H9 (cell line): ENCODE data around the gene IQCM. TPM values are rescaled to one million over a fixed set of nuclear protein-coding genes. Genes with fewer than 3 reads are reported as not detected.

Source experiments
- DNase-seq: peaks from one replicate; pipeline ENCODE4 v3.0.0-alpha.2; 2017
- H2AFZ ChIP-seq: one replicate; pipeline ENCODE4 v1.6.1; 2013; ENCODE audit warnings: mild to moderate bottlenecking, low read length, control low read depth, moderate library complexity
- H2AK5ac ChIP-seq: 2 replicates; pipeline ENCODE4 v1.6.1; 2013; ENCODE audit warnings: low read length, control low read depth, mixed read lengths; ENCODE audit not compliant: insufficient read length
- H2BK120ac ChIP-seq: one replicate; pipeline ENCODE4 v1.6.1; 2013; ENCODE audit warnings: low read depth, mild to moderate bottlenecking, low read length, control low read depth, inconsistent platforms; ENCODE audit not compliant: poor library complexity, severe bottlenecking
- H2BK12ac ChIP-seq: 2 replicates; pipeline ENCODE4 v1.6.1; 2013; ENCODE audit warnings: low read length, control low read depth, mixed read lengths, low read depth; ENCODE audit not compliant: insufficient read length
- H2BK15ac ChIP-seq: 2 replicates; pipeline ENCODE4 v1.6.1; 2013; ENCODE audit warnings: low read depth, low read length, control low read depth
- H2BK20ac ChIP-seq: one replicate; pipeline ENCODE4 v1.6.1; 2013; ENCODE audit warnings: low read depth, mild to moderate bottlenecking, low read length, control low read depth, inconsistent platforms; ENCODE audit not compliant: poor library complexity, severe bottlenecking
- H2BK5ac ChIP-seq: 2 replicates; pipeline ENCODE4 v1.6.1; 2013; ENCODE audit warnings: low read length, control low read depth, mixed read lengths; ENCODE audit not compliant: insufficient read length
- H3K14ac ChIP-seq: 2 replicates; pipeline ENCODE4 v1.6.1; 2013; ENCODE audit warnings: low read length, control low read depth; ENCODE audit not compliant: insufficient read depth
- H3K18ac ChIP-seq: 2 replicates; pipeline ENCODE4 v1.6.1; 2013; ENCODE audit warnings: low read depth, mild to moderate bottlenecking, mixed read lengths, low read length, control low read depth; ENCODE audit not compliant: insufficient read length
- H3K23ac ChIP-seq: 2 replicates; pipeline ENCODE4 v1.6.1; 2013; ENCODE audit warnings: low read length, control low read depth, mixed read lengths, low read depth; ENCODE audit not compliant: insufficient read length
- H3K23me2 ChIP-seq: 2 replicates; pipeline ENCODE4 v1.6.1; 2013; ENCODE audit warnings: low read depth, mild to moderate bottlenecking, mixed read lengths, low read length, control low read depth; ENCODE audit not compliant: insufficient read length, poor library complexity, severe bottlenecking
- H3K27ac ChIP-seq: 2 replicates; pipeline ENCODE4 v1.5.1; 2013; ENCODE audit warnings: low read length, control low read depth, mixed read lengths, low read depth; ENCODE audit not compliant: insufficient read length
- H3K27me3 ChIP-seq: 2 replicates; pipeline ENCODE4 v1.6.1; 2013; ENCODE audit warnings: low read length, control low read depth, inconsistent platforms; ENCODE audit not compliant: insufficient read depth
- H3K4ac ChIP-seq: 2 replicates; pipeline ENCODE4 v1.6.1; 2013; ENCODE audit warnings: low read depth, mild to moderate bottlenecking, control low read depth, inconsistent platforms, low read length, moderate library complexity
- H3K4me1 ChIP-seq: 2 replicates; pipeline ENCODE4 v1.6.1; 2013; ENCODE audit warnings: low read length, control low read depth, inconsistent platforms; ENCODE audit not compliant: insufficient read depth
- H3K4me2 ChIP-seq: 2 replicates; pipeline ENCODE4 v1.6.1; 2013; ENCODE audit warnings: low read length, control low read depth, mixed read lengths; ENCODE audit not compliant: insufficient read length, insufficient read depth
- H3K56ac ChIP-seq: 2 replicates; pipeline ENCODE4 v1.6.1; 2013; ENCODE audit warnings: low read depth, mild to moderate bottlenecking, mixed read lengths, low read length, control low read depth; ENCODE audit not compliant: insufficient read length
- H3K79me1 ChIP-seq: 2 replicates; pipeline ENCODE4 v1.6.1; 2013; ENCODE audit warnings: low read depth, mild to moderate bottlenecking, moderate library complexity, low read length, control low read depth, inconsistent platforms; ENCODE audit not compliant: insufficient read depth, poor library complexity, severe bottlenecking
- H3K79me2 ChIP-seq: 2 replicates; pipeline ENCODE4 v1.6.1; 2013; ENCODE audit warnings: low read length, control low read depth, inconsistent platforms; ENCODE audit not compliant: insufficient read depth
- H3K9ac ChIP-seq: 2 replicates; pipeline ENCODE4 v1.6.1; 2013; ENCODE audit warnings: low read length, control low read depth, mixed read lengths; ENCODE audit not compliant: insufficient read length; ENCODE audit errors: extremely low read depth
- H3K9me3 ChIP-seq: one replicate; pipeline ENCODE4 v1.6.1; 2013; ENCODE audit warnings: low read depth, low read length, inconsistent platforms; ENCODE audit not compliant: control insufficient read depth
- H3T11ph ChIP-seq: one replicate; pipeline ENCODE4 v1.6.1; 2013; ENCODE audit warnings: mild to moderate bottlenecking, low read length, control low read depth, inconsistent platforms
- H4K20me1 ChIP-seq: one replicate; pipeline ENCODE4 v1.6.1; 2013; ENCODE audit not compliant: control insufficient read depth, insufficient read length, insufficient read depth
- H4K5ac ChIP-seq: 2 replicates; pipeline ENCODE4 v1.6.1; 2013; ENCODE audit warnings: low read depth, mild to moderate bottlenecking, mixed read lengths, low read length, control low read depth; ENCODE audit not compliant: insufficient read length
- H4K8ac ChIP-seq: replicated peaks from 2 replicates; pipeline ENCODE4 v1.6.1; 2013; ENCODE audit warnings: low read length, control low read depth, mixed read lengths, low read depth; ENCODE audit not compliant: insufficient read length
- H4K91ac ChIP-seq: 2 replicates; pipeline ENCODE4 v1.6.1; 2013; ENCODE audit warnings: low read depth, mild to moderate bottlenecking, moderate library complexity, mixed read lengths, low read length, control low read depth; ENCODE audit not compliant: insufficient read length
- H3K27ac Mint-ChIP-seq, 3 experiments: 2 replicates in 2 of 3; 3 replicates in 1 of 3; pipeline ENCODE4 v1.8.0; 2020 to 2021; ENCODE audit warnings: mixed read lengths in 3 of 3, mild to moderate bottlenecking in 1 of 3, moderate library complexity in 1 of 3
- H3K27me3 Mint-ChIP-seq: 2 replicates; pipeline ENCODE4 v1.8.0; 2021; ENCODE audit warnings: low read depth, mild to moderate bottlenecking, moderate library complexity, mixed read lengths
- H3K36me3 Mint-ChIP-seq, 3 experiments: 2 replicates in 2 of 3; 3 replicates in 1 of 3; pipeline ENCODE4 v1.8.0; 2020 to 2021; ENCODE audit warnings: low read depth in 3 of 3, mixed read lengths in 3 of 3; ENCODE audit not compliant: insufficient read depth in 1 of 3
- H3K4me1 Mint-ChIP-seq, 2 experiments: 2 replicates each; pipeline ENCODE4 v1.8.0; 2020; ENCODE audit warnings: mixed read lengths in 2 of 2
- H3K4me3 Mint-ChIP-seq, 2 experiments: 2 replicates in 1 of 2; 3 replicates in 1 of 2; pipeline ENCODE4 v1.8.0; 2020 to 2021; ENCODE audit warnings: mild to moderate bottlenecking in 2 of 2, mixed read lengths in 2 of 2, moderate library complexity in 1 of 2
- H3K9me3 Mint-ChIP-seq, 2 experiments: 2 replicates in 1 of 2; 3 replicates in 1 of 2; pipeline ENCODE4 v1.8.0; 2020; ENCODE audit warnings: mild to moderate bottlenecking in 2 of 2, mixed read lengths in 2 of 2, moderate library complexity in 1 of 2
- WGBS: extraction: QIAGEN DNeasy Blood & Tissue Kit; methylation state at CpG from one replicate; pipeline ENCODE4 v1.1.7; 2013; ENCODE audit warnings: missing lambda C conversion rate, low lambda C conversion rate, mixed read lengths; ENCODE audit not compliant: insufficient read length; ENCODE audit errors: extremely low coverage; 5-methylcytosine and 5-hydroxymethylcytosine counted together
- total RNA-seq: library from RNA; stranded (reverse); gene quantifications from 2 replicates; pipeline ENCODE4 v1.2.1, GENCODE V29; 2021
- TF ChIP-seq, protein P1 (sequence below): fragments of 200-600 bp; sonication (generic); conservative IDR thresholded peaks from 3 replicates; pipeline ENCODE4 v1.8.0; 2021; ENCODE audit warnings: antibody characterized with exemption, mild to moderate bottlenecking

IQCM gene
- total RNA-seq, 1 experiment from 2014 or later, result 0.15 TPM

DNA sequence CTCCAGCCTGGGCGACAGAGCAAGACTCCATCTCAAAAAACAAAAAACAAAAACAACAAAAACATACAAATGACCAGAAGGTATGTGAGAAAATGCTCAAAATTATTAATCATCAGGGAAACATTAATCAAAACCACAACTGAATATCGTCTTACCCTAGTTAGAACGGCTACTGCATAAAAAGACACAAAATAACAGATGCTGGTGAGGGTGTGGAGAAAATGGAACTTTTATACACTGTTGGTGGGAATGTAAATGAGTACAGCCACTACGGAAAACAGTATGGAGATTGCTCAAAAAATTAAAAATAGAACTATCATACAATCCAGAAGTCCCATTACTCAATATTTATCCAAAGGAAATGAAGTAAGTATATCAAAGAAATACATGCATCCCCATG, 27.3 kb downstream of the IQCM start:
- no peak overlapping the region for H3K56ac ChIP-seq
- H3K18ac ChIP-seq, result no peak overlapping the region
- DNase-seq, result no peak
- H3K9me3 ChIP-seq, result no peaks in the 10 kb centered on the region
- no peak overlapping the region for H3K14ac ChIP-seq
- no peak overlapping the region for H2AK5ac ChIP-seq
- Mint-ChIP-seq H3K27ac (no peak overlapping the region), H3K4me1 (peaks cover 6 to 10% of the 10 kb centered on the region in 2 experiments), H3K27me3 (no peaks in the 10 kb centered on the region), H3K9me3 (0 out of 5 replicates have a peak, but pooled peaks cover 0 to 2% of the 10 kb centered on the region in 2 experiments), H3K4me3 (no peak overlapping the region), H3K36me3 (no peaks in the 10 kb centered on the region)
- no peak overlapping the region for H2AFZ ChIP-seq
- H3K27me3 ChIP-seq, result no peaks in the 10 kb centered on the region
- H3K79me2 ChIP-seq, result no peaks in the 10 kb centered on the region
- no peak overlapping the region for H2BK5ac ChIP-seq
- no peak overlapping the region for H4K8ac ChIP-seq
- no peak overlapping the region for H3K9ac ChIP-seq
- H3K23ac ChIP-seq, result no peak overlapping the region
- H4K91ac ChIP-seq, result no peak overlapping the region
- no peaks in the 10 kb centered on the region for H3K79me1 ChIP-seq
- H4K5ac ChIP-seq, result no peak overlapping the region
- no peak overlapping the region for H3K27ac ChIP-seq
- H3K4me1 ChIP-seq, result no peaks in the 10 kb centered on the region
- no peak overlapping the region for H2BK20ac ChIP-seq
- no peak overlapping the region for H3K4ac ChIP-seq
- no peaks in the 10 kb centered on the region for H4K20me1 ChIP-seq
- H3T11ph ChIP-seq, result no peak overlapping the region
- TF ChIP-seq, protein P1, sequence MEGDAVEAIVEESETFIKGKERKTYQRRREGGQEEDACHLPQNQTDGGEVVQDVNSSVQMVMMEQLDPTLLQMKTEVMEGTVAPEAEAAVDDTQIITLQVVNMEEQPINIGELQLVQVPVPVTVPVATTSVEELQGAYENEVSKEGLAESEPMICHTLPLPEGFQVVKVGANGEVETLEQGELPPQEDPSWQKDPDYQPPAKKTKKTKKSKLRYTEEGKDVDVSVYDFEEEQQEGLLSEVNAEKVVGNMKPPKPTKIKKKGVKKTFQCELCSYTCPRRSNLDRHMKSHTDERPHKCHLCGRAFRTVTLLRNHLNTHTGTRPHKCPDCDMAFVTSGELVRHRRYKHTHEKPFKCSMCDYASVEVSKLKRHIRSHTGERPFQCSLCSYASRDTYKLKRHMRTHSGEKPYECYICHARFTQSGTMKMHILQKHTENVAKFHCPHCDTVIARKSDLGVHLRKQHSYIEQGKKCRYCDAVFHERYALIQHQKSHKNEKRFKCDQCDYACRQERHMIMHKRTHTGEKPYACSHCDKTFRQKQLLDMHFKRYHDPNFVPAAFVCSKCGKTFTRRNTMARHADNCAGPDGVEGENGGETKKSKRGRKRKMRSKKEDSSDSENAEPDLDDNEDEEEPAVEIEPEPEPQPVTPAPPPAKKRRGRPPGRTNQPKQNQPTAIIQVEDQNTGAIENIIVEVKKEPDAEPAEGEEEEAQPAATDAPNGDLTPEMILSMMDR, result no peak
- H3K23me2 ChIP-seq, result no peaks in the 10 kb centered on the region
- H2BK120ac ChIP-seq, result no peak overlapping the region
- no CpG with 5 or more reads among the region's 4 CpGs for WGBS
- no peak overlapping the region for H2BK15ac ChIP-seq
- H3K4me2 ChIP-seq, result no peak overlapping the region
- H2BK12ac ChIP-seq, result no peak overlapping the region
